Left colon (tissue), 2 donors: ENCODE measurements around the gene BMF. TPM values are rescaled to one million over a fixed set of nuclear protein-coding genes. Genes with fewer than 3 reads are reported as not detected.

ENCODE experiments used
- ATAC-seq: fragments of 200-7000 bp; cut with Tn5 transposase; one replicate; pipeline ENCODE4 v1.9.1; 2020; ENCODE audit warnings: mild to moderate bottlenecking, moderate library complexity
- DNase-seq, 2 donors: peaks; one replicate each; pipeline ENCODE4 v3.0.0-alpha.2; 2020
- intact Hi-C, 2 donors: fragments of 100-400 bp; cut with DNase I in 1 of 2; cut with micrococcal nuclease in 1 of 2; formaldehyde crosslinking; loops; one replicate each; pipeline versions ENCODE4 v1.11.2 to v1.14.0; 2022; cut with DNase I, micrococcal nuclease
- total RNA-seq, 2 donors: library from RNA; stranded (reverse); fragmentation: NEBNext Ultra II Directional; extraction: Animal tissue kit (Norgen Biotek cat#: 25700); gene quantifications; one replicate each; pipeline ENCODE4 v1.2.1, GENCODE V29; 2021
- donor health status: DM: no; HTN: no; CAD: no.
- donor health status: DM: yes; HTN: yes; CAD: no.

Gene BMF
- total RNA-seq, 2 donors from 2014 or later, result 7.0 to 25.4 TPM

DNA sequence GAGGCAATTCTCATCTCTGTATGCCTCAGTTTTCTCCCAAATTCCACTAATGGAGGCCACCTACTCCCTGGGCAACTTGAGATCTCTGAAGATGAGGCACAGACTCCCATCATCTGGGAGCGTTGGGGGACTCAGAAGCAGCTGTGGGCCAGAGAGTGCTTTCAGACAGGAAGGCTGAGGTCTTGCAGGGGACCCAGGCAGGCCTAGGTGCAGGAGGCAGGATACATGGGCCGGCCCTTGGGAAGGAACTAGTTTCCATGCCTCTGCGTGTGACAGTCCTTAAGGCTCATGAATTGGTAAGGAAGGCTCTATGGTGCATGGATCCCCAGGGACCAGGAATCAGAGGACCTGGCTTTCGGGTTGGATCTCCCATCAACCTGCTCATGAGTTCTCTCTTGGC, 14.5 kb downstream of the BMF start:
- intact Hi-C loops, result no loop called here
- ATAC-seq (no peak), DNase-seq (no peak)

DNA sequence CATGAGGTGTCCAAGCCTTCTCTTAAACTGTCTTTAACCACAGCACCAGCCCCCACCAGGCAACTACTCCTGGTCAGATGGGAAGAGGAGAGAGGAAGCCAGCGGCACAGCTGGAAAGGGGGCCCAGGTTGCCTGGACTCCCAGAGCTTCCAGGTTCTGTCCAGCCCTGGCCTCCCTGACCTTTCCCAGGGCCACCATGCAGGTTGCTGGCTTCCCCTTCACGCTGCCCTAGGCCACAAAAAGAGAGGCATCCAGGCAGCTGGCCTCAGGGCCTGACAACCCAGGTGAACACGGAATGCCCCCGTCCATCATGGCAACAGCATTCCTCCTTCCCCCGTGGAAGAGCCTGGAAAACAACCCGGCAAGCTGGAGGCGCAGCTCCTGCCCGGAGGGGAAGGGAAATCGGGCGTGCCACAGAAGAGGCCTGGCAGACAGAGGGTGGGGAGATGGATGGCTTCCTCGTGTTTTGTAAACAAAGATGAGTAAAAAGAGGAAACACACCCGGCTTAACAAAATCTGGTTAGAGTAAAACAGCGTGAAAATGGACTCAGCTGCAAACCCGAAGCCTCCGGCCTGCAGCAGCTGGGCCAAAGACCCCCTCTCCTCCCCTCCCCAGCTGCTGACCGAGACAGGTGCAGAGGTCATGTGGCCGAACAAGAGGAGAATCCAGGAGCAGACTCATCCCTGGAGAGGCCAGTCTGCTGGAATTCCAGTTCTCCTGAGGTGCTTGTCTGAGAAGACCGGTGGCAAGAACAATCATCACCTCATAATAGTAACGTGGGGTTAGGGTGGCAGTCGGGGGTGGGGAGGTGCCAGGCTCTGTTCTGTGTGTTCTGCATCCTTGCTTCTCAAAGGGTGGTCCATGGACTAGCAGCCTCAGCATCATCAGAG, 15.5 kb downstream of the BMF start:
- DNase-seq (no peak), ATAC-seq (peak; percentile 35)
- intact Hi-C loops, result no loop called here

DNA sequence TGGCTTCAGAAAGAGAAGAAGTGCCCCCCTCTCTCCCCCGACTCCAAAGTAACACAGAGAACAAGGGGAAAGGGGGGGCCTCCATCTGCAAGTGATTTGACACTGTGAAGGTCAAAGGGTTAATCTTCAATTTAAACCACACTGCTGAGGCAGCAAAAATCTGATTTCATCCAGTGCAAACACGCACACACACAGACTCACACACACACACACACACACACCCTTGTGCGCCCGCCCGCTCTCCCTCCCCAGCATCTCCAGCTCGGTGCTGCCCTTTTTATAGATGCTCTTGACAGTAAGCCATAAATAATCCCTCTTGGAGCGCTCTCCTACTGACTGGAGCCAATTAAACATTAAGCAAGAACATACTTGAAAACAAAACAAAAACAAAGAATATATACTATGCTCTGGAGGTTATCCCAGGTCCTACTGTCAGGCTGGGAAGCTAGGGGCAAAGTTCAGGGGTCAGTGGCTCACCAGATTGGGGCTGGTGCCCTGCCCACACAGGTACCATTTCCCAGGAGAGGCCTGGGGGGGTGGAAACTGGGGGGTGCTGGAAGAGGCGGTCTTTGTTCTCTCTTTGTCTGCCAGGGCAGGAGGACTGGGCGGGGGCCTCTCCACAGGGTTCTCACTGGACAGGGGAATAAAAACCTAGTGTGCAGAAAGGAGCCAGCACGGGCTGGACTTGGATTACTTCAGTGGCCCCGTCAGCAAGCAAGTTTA, 16.3 kb downstream of the BMF start:
- intact Hi-C loops, result no loop called here
- peak; percentile 80 for ATAC-seq
- peak; percentile 65 to 85 for DNase-seq

DNA sequence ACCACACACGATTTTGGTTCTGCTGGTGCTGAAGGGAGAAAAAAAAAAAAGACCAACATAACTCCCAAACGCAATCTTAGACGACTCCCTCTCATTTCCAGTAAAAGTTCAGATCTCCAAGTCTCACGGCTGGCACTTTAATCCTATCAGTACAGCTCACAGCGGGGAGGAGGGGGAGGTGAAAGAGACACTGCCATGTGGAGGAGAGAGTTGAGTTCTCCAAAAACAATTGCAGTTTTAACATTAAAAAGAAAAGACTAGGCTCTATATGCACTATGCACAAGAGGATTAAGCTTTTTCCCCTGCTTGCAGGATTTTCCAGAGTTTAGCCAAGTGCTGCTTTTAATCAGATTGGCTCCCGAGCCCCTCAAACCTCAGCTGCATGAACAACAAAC, 16.8 kb downstream of the BMF start:
- ATAC-seq, result no peak
- intact Hi-C loops, result no loop called here
- no peak for DNase-seq

DNA sequence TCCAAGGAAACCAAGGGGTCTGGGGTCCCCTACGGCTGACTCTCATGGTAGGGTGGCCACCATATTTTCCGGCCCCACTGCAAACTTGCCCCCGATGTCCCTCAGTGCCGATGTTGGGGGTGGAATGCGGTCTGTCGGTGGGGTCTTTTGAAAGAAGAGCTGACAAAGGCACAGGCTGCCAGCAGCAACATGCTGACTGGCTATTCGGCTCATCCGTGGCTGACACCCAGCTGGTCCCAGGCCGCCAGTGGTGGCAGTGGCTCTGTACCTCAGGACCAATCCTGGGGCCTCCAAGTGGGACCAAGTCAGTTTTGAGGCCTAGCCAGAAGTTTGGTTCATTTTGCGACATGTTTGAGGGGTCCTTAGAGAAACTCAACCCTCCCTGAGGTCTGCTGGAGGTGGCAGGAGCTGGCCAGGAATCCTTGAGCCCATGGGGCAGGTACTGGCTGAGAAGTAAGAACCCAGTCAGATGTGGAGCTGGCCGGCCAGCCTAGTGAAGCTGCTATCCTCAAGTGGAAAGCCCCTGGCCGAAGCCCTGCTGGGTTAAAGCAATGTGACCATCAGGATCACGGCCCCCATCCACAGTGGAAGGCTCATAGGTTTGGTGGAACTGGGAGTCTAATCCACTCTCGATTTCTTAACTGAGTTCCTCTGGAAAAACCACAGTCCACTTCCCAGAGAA, 17.8 kb downstream of the BMF start:
- intact Hi-C loops, result no loop called here
- no peak for DNase-seq
- no peak for ATAC-seq

DNA sequence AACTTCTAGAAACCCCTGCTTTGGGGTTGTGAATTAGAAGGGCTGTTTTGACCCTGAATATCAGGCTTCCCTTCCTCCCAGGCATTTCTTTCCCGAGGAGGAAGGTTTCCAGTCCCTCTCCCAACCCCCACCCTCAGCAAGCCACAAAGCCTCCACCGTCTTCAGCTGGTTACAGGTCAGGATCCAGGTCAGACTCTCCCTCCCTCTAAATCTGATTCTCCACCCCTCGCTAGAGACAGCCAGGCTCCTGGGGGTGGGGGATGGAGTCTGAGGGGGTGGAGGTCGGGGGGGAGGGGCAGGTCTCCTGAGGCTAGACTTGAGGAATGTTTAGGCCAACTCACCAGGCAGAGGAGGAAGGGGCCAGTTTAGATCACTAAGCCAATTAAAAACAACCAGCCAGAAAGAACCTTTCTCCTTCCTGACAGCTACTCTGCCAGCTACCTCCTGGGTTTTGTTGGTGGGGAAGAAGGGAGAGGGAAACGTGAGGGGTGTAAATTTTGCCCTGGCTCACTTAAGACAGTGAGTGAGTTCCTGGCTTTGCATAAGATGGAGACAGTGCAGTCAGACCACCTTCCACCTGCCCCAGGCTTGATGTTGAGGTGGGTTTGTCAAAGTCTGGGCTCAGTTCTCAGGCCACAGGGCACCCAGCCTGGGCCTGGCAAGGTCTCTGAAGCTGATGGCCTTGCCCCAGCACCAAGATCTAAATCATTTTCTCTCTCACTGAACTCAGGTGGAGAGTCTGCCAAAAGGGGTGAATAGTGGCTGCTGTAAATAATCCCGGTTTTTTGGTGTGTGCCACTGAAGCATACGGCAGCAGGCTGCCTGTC, 19.5 kb downstream of the BMF start:
- ATAC-seq (no peak), DNase-seq (no peak)
- intact Hi-C loops, result no loop called here

DNA sequence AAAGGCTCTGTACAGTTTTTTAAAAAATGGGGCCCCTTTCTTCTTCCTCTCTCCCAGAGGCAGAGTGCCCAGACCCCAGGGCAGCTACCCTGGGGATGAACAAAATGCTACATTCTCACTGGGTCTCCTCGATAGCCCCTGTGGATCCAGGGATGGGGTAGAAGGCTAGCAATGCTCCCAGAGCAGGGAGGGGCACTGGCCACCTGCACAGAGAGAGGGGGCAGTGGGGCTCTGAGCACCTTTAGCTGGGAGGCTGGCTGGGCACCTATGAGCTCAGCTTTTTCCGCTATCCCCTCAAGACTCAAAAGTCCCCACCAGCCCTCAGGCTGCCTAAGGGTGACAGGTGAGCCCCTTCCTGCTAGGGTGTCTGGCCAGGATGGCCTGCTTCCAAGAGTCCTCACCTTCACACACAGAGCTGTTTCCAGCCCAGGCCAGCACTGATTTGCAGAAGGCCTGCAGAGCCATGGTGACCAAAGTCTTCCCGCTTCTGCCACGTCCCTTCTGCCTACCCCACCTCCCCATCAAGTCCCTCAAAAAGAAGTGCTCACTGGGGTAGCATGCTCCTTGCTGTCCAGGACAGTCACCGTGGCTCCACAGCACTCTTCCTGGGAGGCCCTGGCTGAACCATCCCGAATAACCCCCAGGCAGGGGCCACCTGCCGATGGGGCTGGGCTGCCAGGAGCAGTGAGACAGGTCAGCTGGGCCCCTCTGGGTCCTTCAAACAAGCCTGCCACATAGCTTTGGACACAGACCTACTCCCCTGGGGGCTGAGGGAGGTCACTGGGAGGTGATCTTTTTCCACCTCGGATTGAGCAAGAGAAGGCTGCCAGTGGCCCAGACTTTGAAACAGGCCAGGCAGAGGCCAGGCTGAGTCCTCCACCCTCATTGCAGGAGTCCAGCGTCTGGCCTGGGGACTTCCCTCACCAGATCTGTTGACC, 20.4 kb downstream of the BMF start:
- DNase-seq (peak in 1 of 2 donors; percentile 13), ATAC-seq (no peak)
- intact Hi-C loops, result no loop called here

DNA sequence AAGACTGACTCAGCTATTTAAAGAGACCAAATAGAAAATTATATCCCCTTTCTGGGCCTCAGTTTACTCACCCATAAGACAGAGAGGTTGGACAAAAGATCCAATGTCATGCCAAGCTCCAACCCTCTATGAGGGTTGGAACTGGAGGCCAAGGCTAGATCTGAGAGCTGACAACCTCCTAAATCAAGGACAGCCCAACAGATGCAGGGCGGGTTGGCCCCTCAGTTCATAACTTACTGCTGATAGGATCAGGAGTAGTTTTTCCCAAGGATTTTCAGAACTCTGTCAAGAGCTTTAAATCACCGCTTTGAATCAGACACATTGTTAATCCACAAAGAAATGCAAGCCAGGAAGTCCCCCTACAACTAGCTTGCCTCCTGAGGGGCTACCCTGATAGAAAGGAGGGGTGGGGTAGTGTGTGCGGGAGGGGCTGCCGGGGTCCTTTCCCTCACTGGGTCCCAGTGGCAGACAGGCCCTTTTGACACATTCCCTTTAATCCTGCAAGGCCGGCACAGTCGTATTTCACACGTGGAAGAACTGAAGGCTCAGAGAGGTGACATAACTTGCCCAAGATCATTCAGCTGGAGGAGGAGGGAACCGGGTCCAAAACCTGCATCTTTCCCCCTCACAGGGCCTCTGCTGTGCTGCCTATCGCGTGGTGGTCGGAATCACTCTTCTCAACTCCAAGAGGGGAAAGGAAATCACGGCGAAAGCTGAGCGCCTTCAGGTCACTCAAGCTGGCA, 21.4 kb downstream of the BMF start:
- DNase-seq (peak in 1 of 2 donors; percentile 20), ATAC-seq (no peak)
- intact Hi-C loops, result no loop called here

DNA sequence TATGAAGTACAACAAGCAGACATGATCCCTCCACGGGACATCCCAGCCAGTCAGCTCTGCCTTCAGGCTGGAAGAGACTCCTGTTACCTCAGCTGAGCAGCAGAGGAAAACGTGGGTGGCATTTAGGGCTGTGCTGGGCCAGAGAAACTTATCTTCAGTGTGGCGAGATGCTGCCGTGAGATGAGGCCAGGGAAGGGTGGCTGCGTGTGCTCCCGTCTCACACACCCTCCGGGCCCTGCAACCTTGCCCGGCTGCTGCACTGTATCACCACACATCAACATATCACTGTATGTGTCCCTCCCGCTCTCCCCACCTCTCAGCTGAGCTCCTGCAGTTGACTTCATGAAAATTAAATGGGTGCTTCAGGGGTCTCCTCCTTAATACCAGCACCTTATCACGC, 23.4 kb downstream of the BMF start:
- peak in 1 of 2 donors; percentile 3 for DNase-seq
- intact Hi-C loops, result no loop called here
- no peak for ATAC-seq

DNA sequence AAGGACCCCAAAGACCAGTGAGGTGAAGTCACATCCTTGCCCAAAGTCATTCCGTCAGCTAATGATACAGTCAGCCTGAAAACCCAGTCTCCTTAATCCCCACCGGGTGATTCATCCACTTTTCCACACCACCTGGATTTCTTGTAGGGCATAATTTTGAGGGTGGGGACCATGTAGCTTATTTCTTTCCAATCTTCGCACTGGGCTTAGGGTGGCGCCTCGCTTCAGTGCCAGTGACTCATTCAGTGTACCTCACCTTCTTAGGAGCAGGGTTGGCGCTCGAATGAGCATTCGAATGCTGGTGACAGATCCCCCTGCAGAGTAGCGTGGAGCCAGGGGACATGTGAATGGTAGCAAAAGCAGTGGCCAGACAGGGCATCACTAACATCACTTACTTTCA, 24.0 kb downstream of the BMF start:
- intact Hi-C loops, result no loop called here

DNA sequence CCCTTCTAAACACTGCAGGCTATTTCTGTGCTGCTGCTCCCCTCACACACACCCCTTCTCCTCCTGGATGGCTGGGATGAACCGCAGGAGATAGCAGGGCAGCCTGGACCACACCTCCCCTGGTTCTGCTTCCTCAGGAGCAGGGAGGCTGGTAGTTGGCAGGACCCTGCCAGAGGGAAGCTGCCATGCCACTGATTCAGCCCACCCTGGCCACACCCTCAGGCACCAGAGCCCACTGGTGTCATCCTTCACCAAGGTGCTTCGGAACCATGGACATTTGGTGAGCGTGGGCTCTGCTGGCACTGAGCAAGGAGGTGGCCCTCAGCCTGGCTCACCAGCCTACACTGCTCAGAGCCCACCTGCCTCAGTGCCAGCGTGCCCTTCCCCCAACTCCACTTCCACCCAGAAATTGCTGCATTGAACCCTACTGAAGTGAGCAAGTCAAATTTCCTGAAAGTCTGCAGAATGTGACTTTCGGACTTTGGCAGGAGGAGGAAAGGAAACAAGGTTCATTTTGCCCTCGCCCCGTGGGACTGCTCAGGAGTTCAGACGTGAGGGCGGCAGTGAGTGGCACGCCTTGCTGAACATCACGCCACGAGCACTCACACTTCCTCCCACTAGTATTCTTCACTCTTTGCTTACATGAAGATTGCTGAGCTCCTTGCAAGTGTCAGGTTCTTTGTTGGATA, 26.3 kb downstream of the BMF start:
- intact Hi-C loops, result no loop called here
- peak; percentile 85 for ATAC-seq
- DNase-seq, result peak; percentile 62 to 63

More for the DNA sequence above, 24.0 kb downstream of the BMF start:
- ATAC-seq (no peak), DNase-seq (peak in 1 of 2 donors; percentile 19)

DNA sequence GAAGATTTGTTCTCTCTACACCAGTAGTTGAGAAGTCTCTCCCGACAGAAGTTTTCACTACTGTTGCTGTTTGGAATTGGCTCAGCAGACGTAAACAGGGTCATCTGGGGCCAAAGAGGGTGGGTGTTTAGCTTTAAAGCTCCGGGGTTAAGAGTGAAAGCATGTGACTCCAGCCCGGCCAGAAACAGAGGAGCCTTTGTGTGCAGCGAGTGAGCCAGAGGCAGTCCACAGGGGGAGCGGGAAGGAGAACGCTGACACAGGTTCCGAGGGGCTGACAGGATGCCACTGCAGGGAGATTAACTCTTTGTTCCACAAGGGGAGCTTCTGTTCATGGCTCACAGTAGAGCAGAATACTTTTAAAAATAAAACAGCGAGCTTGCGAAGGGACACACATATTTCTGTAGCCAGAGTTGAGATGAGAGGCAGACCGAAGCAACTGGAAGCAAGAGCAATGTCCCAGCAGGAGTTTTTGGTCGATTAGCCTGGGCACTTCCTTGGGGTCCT, 26.9 kb downstream of the BMF start:
- DNase-seq, result peak; percentile 74 to 80
- peak; percentile 83 for ATAC-seq
- intact Hi-C loops, result no loop called here

DNA sequence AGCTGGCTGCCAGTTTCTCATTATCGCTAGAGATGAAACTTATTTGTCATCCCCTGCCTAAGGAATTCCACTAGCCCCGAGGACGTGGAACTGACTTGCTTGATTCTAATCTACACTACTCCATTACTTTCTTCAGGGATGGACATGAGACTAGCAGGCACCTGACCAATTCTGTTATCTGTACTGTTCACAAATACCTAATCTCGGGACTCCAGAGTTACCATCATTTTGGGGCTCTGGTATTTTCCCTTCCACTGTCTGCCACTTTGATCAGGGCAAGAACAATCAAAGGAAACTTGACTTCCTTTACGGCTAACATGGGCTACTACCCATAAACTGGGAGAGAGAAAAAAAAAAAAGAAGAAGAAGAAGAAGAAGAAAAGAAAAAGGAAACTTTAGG, 27.8 kb downstream of the BMF start:
- intact Hi-C loops, result no loop called here
- ATAC-seq (no peak), DNase-seq (no peak)

DNA sequence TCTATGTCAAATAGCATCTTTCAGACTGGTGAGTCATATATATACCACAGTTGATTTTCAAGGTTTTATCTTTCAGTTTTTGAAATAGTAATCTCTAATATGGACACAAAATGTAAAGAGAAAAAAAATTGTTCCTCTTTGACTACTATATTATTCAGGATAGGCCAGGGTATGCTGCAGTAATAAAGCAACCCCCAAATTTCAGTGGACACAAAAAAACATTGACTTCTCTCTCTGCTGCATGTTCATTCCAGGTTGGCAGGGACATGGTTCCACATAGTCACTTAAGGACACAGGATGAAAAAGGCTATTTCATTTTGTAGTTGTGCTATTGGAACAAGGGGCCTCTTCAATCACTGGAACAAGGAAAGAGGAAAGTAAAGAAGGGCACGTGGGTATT, 28.6 kb downstream of the BMF start:
- DNase-seq (no peak), ATAC-seq (no peak)
- intact Hi-C loops, result no loop called here

DNA sequence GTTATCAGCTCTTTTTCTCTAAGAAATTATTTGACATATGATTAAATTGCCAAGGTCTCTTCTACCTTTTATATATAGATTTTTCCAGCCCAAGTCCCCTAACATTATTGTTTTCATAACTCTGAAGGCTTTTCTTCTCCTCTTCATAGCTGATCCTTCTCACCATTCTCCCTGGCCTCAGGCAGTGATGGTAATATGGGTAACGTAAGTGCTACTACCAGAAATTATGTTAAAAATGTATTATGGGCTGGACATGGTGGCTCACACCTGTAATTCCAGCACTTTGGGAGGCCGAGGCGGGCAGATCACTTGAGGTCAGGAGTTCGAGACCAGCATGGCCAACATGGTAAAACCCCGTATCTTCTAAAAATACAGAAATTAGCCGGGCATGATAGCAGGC, 29.2 kb downstream of the BMF start:
- intact Hi-C loops, result no loop called here
- ATAC-seq, result no peak
- DNase-seq, result no peak

DNA sequence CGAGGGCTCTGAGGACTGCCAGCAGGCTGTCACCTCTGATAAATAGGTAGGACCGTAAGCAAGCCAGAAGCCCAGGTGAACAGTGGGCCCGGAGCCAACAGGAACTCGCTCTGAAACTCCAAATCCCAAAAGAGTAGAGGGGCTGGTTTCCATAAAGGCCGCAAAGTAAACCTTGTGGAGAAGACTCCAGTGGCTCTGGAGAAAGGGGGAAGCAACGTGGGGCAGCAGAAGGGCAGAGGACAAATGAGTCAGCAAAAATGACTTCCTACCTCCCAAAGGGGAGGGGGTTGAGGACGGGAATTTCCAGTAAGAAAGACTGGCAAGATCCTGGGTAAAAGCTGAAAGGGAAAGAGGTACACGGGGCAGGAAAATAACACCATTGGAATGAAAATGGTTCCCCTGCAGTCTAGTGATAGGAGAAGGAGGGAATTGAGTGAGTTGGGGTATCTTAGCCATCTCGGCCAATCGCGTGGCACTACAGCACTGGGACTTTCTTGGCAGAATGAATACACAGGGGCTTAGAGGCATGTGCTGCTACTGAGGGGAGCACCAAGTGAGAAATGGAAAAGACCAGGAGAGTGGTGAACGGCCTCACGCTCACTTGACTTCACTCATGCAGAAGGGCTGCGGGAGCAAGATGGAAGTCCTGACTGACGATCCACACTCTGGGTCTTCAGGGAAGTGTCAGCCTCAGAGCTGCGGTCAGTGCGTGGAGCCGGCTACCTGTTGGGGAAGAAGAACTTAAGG, 33.2 kb downstream of the BMF start:
- DNase-seq (no peak), ATAC-seq (no peak)
- intact Hi-C loops, result no loop called here
